Astrocyte of the cerebellum (primary cell): ENCODE results near the gene HSD17B3.

ENCODE experiments used
- DNase-seq: peaks from one replicate; pipeline ENCODE4 v3.0.0-alpha.2; 2011; ENCODE audit warnings: low read depth
- H3K4me3 ChIP-seq: 2 replicates; pipeline ENCODE4 v1.5.1; 2011; ENCODE audit warnings: mild to moderate bottlenecking, low read depth, low read length, moderate library complexity
- in situ Hi-C: cut with HindIII; loops from 2 replicates; pipeline ENCODE4 v1.10.0; 2017; ENCODE audit warnings: low sequenced_read_pairs
- TF ChIP-seq, protein P1 (sequence below): IDR thresholded peaks from 2 replicates; pipeline ENCODE4 v1.5.1; 2012; ENCODE audit warnings: low read length, low read depth, moderate library complexity, mild to moderate bottlenecking; ENCODE audit errors: missing control alignments

The HSD17B3 gene

DNA sequence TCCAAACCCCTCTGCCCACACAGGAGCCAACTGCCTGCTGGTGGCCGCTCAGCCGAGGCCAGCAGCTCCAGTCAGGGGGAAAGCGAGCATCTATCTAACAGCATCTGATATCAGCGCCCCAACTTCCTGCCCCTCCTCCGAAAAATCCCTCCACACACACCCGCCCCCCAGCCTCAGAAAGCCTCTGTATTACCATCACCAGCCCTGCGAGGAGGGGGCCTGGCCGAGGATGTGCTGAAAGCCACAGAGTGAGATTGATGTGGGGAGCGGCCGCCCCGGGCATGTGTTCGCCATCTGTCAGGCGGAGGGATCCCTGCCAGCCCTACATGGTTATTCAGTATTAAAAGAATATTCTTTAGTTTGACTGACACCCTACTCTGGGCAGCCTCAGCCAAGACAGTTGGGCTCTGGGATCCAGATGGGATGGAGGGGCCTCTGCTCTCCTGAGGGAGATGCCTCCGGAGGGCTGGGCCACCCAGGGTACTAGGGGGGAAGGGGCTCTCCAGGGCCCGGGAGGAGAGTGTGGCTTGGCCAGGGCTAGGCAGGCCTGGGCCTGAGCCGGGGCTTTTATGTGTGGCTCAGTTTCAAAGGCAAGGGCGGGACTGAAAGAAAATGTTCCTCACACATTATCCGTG is 98.0 kb downstream of the HSD17B3 start:
- in situ Hi-C loops, result no loop called here
- TF ChIP-seq, protein P1, sequence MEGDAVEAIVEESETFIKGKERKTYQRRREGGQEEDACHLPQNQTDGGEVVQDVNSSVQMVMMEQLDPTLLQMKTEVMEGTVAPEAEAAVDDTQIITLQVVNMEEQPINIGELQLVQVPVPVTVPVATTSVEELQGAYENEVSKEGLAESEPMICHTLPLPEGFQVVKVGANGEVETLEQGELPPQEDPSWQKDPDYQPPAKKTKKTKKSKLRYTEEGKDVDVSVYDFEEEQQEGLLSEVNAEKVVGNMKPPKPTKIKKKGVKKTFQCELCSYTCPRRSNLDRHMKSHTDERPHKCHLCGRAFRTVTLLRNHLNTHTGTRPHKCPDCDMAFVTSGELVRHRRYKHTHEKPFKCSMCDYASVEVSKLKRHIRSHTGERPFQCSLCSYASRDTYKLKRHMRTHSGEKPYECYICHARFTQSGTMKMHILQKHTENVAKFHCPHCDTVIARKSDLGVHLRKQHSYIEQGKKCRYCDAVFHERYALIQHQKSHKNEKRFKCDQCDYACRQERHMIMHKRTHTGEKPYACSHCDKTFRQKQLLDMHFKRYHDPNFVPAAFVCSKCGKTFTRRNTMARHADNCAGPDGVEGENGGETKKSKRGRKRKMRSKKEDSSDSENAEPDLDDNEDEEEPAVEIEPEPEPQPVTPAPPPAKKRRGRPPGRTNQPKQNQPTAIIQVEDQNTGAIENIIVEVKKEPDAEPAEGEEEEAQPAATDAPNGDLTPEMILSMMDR, result no peak
- no peak overlapping the region for H3K4me3 ChIP-seq
- no peak for DNase-seq

- H3K4me3 ChIP-seq, result no peak overlapping the region
- in situ Hi-C loops, result no loop called here
- TF ChIP-seq, protein P1, result no peak
- DNase-seq, result no peak
Observed at GRCh38 chr9:96202971-96203780, 98.8 kb downstream of the HSD17B3 start.

DNA sequence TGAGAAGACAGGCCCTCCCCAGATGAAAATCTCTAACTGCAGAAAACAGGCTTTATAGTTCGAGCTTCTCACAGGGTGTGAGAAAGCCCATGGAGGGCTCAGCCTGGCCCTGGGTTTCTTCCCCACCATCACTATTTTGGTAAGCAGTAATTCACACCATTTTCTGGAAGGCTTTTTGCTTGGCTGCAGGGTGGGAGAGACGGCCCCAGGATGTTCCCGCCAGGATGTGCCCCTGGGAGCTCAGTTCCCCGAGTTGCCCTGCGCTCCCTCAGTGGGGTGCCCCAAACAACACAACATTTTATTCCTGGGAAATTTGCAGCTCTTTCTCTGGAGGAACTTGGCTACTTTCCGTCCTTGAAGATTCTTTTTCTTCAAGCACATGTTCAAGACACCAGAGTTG is 100.8 kb downstream of the HSD17B3 start:
- no peak for DNase-seq
- in situ Hi-C loops, result no loop called here
- no peak overlapping the region for H3K4me3 ChIP-seq
- TF ChIP-seq, protein P1, result no peak

DNA sequence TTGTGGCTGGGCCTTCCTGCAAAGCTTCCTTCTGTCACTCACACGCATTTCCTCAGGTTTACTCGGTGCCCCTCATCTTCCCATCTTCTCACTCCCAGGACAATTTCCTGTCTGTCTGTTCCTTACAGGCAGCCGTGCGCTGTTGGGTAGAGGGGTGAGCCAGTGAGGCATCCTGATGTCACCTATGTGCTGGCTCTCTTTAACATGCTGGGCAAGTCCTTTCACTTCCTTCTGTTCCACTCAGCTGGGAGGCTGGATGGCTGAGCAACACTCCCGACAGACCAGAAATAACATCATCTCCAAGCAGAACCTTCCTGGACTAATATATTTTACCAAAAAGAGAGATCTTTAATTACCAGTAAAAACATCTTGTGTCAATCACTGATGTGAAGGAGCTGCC is 103.0 kb downstream of the HSD17B3 start:
- DNase-seq, result no peak
- no peak overlapping the region for H3K4me3 ChIP-seq
- TF ChIP-seq, protein P1, result no peak
- in situ Hi-C loops, result no loop called here

DNA sequence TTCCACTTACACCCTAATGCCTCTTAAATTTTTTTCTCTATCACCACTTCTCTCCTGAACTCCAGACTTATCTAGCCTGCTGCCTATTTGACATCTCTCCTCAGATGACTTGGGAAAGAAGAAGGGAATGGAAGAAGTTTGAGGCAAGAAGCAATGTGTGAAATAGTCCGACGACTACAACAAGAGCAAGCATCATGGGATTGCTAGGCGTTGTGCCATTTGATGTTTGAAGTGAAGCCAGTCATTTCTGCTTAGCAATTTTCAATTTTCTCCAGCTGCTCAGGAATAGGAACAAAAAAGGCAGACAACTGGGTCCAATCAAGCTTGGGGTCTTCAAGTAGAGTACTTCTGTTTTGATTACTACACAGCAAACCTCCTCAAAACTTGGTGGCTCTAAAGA is 106.4 kb downstream of the HSD17B3 start:
- no peak for DNase-seq
- in situ Hi-C loops, result no loop called here
- H3K4me3 ChIP-seq, result no peak overlapping the region
- TF ChIP-seq, protein P1, result no peak

GRCh38 chr9:96193236-96193755 is 108.7 kb downstream of the HSD17B3 start:
- TF ChIP-seq, protein P1, result no peak
- no peak for DNase-seq
- in situ Hi-C loops, result no loop called here
- no peak overlapping the region for H3K4me3 ChIP-seq
